Mesodermal cell (in vitro differentiated cells): Measurements from ENCODE around the gene SMAD6.
A peak's percentile ranks its signal among the peaks of the same experiment; 100 is the strongest.
"Not testable (repeated sequence)": the region's sequence is repeated elsewhere in the genome, so short reads cannot be mapped to it uniquely, and the experiment has no call there.

ENCODE experiments used
- H3K27ac ChIP-seq: 2 replicates; pipeline ENCODE4 v1.7.0; 2013; ENCODE audit warnings: mild to moderate bottlenecking, low read depth, low read length, moderate library complexity; ENCODE audit not compliant: severe bottlenecking
- H3K36me3 ChIP-seq: 2 replicates; pipeline ENCODE4 v1.7.1; 2013; ENCODE audit warnings: mild to moderate bottlenecking, low read length, moderate library complexity; ENCODE audit not compliant: control insufficient read depth, insufficient read depth
- H3K4me1 ChIP-seq: one replicate; pipeline ENCODE4 v1.7.1; 2013; ENCODE audit warnings: mild to moderate bottlenecking, low read length; ENCODE audit not compliant: insufficient read depth, control insufficient read depth, poor library complexity, severe bottlenecking
- H3K4me3 ChIP-seq: 2 replicates; pipeline ENCODE4 v1.7.0; 2013; ENCODE audit warnings: low read length, control low read depth, mild to moderate bottlenecking; ENCODE audit not compliant: insufficient read depth, poor library complexity, severe bottlenecking; ENCODE audit errors: extremely low read depth
- H3K9me3 ChIP-seq: 2 replicates; pipeline ENCODE4 v1.7.1; 2013; ENCODE audit warnings: mild to moderate bottlenecking, low read length, moderate library complexity; ENCODE audit not compliant: control insufficient read depth
- WGBS, 2 experiments: methylation state at CpG; one replicate each; pipeline ENCODE4 v1.1.5; 2013; ENCODE audit warnings: missing lambda C conversion rate in 2 of 2; ENCODE audit not compliant: insufficient coverage in 2 of 2; 5-methylcytosine and 5-hydroxymethylcytosine counted together

The SMAD6 gene

GRCh38 chr15:66750609-66751008 lies 48.6 kb downstream of the SMAD6 start:
- Histone ChIP-seq H3K36me3 (peaks cover 99% of the 10 kb centered on the region), H3K4me3 (no peak overlapping the region), H3K27ac (peak overlapping the region; percentile 64), H3K4me1 (peaks cover 47% of the 10 kb centered on the region), H3K9me3 (peaks cover 10% of the 10 kb centered on the region)
- 77 to 99% methylated on average over 4 of the region's 9 CpGs for WGBS, 2 experiments

DNA sequence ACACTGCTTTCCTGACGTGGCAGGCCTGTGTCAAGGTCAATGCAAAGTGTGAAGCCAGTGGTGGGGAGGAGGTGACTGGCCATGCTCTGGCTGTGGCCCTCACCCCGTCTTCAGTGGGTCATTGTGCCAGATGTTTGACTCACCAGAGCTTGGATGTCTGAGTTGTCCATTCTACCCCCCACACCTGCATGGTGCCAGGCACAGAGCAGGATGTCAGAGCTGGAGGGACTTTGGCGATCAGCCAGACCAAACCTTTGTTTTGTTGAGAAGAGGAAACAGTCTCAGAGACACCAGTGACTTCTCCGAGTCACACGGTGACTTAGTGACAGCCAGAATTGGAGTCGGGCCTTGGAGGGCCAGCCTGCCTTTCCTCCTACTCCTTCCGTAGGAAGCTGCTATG lies 49.5 kb downstream of the SMAD6 start:
- WGBS, 2 experiments, result 92 to 95% methylated on average over 3 to 6 of the region's 7 CpGs
- H3K27ac ChIP-seq, result peak overlapping the region; percentile 6
- no peak overlapping the region for H3K4me3 ChIP-seq
- H3K4me1 ChIP-seq, result peaks cover 47% of the 10 kb centered on the region
- H3K9me3 ChIP-seq, result peaks cover 10% of the 10 kb centered on the region
- peaks cover 99% of the 10 kb centered on the region for H3K36me3 ChIP-seq

DNA sequence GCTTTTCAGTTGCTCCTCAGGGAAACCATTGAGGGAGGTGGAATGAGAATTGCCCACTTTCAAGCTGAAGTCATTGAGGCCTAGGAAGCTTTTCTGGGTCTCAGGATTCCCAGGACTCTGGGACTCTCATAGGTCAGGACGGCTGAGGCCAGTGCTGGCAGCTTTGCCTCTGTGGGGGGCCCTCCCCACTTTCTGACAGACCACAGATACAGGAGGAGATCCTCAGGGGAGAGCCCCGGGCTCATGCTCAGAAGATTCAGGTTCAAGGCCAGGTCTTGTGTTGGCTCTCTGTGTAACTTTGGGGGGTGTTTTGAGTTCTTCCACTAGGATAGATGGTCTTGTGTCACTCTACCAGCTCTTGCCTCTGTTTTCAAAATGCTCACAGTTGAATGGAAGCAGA lies 50.0 kb downstream of the SMAD6 start:
- H3K4me3 ChIP-seq, result no peak overlapping the region
- H3K27ac ChIP-seq, result no peak overlapping the region
- H3K36me3 ChIP-seq, result peaks cover 99% of the 10 kb centered on the region
- H3K9me3 ChIP-seq, result peaks cover 10% of the 10 kb centered on the region
- WGBS, 2 experiments, result 70% methylated on average over 1 of the region's 2 CpGs; no CpG with 5 or more reads in 1 of the 2 experiments
- peaks cover 47% of the 10 kb centered on the region for H3K4me1 ChIP-seq

DNA sequence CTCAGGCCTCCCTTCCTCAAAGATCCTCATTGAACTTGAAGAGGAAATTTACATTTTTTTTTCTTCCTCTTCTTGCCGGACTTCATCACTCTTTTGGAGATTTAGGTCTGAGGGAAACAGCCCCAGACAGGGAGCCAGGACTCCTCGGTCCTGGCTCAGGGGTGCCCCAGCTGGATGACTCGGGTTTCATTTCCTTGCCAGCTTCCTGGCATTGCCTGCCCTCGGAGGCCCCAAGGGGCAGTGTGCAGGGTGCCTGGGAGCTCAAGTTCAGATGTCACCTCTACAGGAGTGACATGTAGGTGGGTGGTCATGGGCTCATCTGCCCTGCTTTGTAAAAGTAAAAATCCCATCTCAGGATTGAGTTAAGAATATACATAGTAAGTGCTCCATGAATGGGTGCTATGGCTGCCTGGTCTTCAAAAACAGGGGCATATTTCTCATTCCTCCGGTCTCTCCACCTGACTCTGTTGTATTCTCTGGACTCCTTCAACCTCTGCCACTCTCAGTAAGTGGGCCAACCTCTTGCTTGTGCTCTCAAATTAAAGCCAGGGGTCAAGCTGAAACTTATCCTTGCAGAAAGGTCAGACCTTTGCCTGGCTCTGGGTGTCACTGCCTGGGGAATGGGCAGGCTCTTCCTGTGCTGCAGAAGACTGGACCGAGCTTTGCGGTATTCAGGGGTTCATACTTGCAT lies 51.8 kb downstream of the SMAD6 start:
- Histone ChIP-seq H3K9me3 (peaks cover 10% of the 10 kb centered on the region), H3K4me1 (peaks cover 48% of the 10 kb centered on the region), H3K36me3 (peaks cover 98% of the 10 kb centered on the region), H3K27ac (no peak overlapping the region), H3K4me3 (no peak overlapping the region)
- 91 to 95% methylated on average over 6 of the region's 7 CpGs for WGBS, 2 experiments

GRCh38 chr15:66754789-66755188 lies 52.8 kb downstream of the SMAD6 start:
- Histone ChIP-seq H3K36me3 (peaks cover 98% of the 10 kb centered on the region), H3K4me3 (no peak overlapping the region), H3K9me3 (peaks cover 10% of the 10 kb centered on the region), H3K27ac (no peak overlapping the region), H3K4me1 (peaks cover 47% of the 10 kb centered on the region)
- no CpG with 5 or more reads among the region's 1 CpG for WGBS, 2 experiments

GRCh38 chr15:66755298-66756068 lies 53.4 kb downstream of the SMAD6 start:
- H3K9me3 ChIP-seq, result peaks cover 10% of the 10 kb centered on the region
- peak overlapping the region; percentile 57 for H3K27ac ChIP-seq
- peaks cover 45% of the 10 kb centered on the region for H3K4me1 ChIP-seq
- peaks cover 98% of the 10 kb centered on the region for H3K36me3 ChIP-seq
- H3K4me3 ChIP-seq, result no peak overlapping the region
- WGBS, 2 experiments, result 86 to 93% methylated on average over 6 to 7 of the region's 7 CpGs

GRCh38 chr15:66756295-66756694 lies 54.3 kb downstream of the SMAD6 start:
- 91 to 100% methylated on average over 3 to 4 of the region's 6 CpGs for WGBS, 2 experiments
- Histone ChIP-seq H3K27ac (peak overlapping the region; percentile 18), H3K36me3 (peaks cover 95% of the 10 kb centered on the region), H3K9me3 (peaks cover 10% of the 10 kb centered on the region), H3K4me3 (no peak overlapping the region), H3K4me1 (peaks cover 51% of the 10 kb centered on the region)

DNA sequence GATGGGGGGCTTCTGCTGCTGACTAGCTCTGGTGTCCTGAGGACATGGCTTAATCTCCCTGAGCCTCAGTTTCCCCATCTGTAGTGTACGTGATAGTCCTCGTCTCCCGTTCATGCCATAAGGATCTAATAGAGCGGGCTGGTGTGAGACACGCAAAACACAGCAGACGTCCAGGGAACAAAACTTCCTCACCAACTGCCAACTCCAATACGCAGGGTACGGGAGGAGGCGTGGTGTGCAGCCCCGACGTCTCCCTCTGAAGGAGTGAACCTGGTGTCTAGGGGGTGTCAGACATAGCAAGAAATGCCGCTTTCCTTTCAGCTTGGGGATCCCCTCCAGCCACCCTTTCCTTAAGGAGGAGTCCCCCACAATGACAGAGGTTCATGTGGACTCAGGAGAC lies 55.0 kb downstream of the SMAD6 start:
- peaks cover 95% of the 10 kb centered on the region for H3K36me3 ChIP-seq
- peaks cover 10% of the 10 kb centered on the region for H3K9me3 ChIP-seq
- peaks cover 56% of the 10 kb centered on the region for H3K4me1 ChIP-seq
- WGBS, 2 experiments, result 92 to 100% methylated on average over 2 to 7 of the region's 12 CpGs
- peak overlapping the region; percentile 53 for H3K27ac ChIP-seq
- H3K4me3 ChIP-seq, result no peak overlapping the region

DNA sequence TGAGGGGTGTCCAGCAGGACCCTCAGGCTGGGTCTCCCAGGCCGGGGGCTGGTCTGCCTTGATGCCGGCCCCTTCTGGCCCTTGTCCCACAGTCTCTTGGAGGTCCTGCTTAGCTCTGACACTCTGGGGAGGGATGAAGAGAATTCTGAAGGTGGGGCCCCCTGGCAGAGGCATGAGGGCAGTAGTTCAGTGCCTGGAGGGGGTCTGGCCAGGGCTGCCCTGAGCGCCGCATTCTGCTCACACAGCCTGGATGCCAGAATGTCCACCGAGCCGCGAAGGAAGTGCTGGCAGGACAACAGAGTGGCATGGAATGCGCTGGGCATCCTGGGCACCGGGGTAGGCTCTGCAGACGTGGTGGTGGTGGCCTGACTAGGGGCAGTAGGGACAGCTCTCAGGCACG lies 55.5 kb downstream of the SMAD6 start:
- H3K9me3 ChIP-seq, result peaks cover 10% of the 10 kb centered on the region
- H3K36me3 ChIP-seq, result peaks cover 95% of the 10 kb centered on the region
- H3K4me1 ChIP-seq, result peaks cover 61% of the 10 kb centered on the region
- H3K4me3 ChIP-seq, result no peak overlapping the region
- peak overlapping the region; percentile 53 for H3K27ac ChIP-seq
- 95 to 96% methylated on average over 9 to 11 of the region's 11 CpGs for WGBS, 2 experiments

DNA sequence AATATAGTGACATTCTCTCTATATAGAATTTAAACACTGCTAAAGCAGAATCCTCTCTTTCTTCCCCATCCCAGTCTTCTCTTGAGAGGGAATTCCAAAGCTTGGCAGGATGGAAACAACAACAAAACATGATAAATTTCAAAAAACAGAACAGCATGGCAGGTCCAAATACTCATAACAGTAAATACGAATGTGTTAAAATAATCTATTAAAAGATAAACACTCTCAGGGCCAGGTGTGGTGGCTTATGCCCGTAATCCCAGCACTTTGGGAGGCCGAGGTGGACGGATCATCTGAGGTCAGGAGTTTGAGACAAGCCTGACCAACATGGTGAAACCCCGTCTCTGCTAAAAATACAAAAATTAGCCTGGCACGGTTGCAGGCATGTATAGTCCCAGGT lies 56.2 kb downstream of the SMAD6 start:
- peaks cover 68% of the 10 kb centered on the region for H3K4me1 ChIP-seq
- WGBS, 2 experiments, result 95% methylated on average over 5 of the region's 6 CpGs
- peaks cover 95% of the 10 kb centered on the region for H3K36me3 ChIP-seq
- H3K4me3 ChIP-seq, result not testable (repeated sequence)
- peaks cover 10% of the 10 kb centered on the region for H3K9me3 ChIP-seq
- H3K27ac ChIP-seq, result peak overlapping the region; percentile 25

- WGBS, 2 experiments, result no CpG with 5 or more reads among the region's 3 CpGs
- Histone ChIP-seq H3K4me1 (peaks cover 74% of the 10 kb centered on the region), H3K9me3 (peaks cover 10% of the 10 kb centered on the region), H3K27ac (peak overlapping the region; percentile 25), H3K4me3 (no peak overlapping the region), H3K36me3 (peaks cover 95% of the 10 kb centered on the region)
Measured at GRCh38 chr15:66758844-66759243, 56.8 kb downstream of the SMAD6 start.
